Sciatic nerve (tissue), 2 donors: Measurements from ENCODE around the gene LSM14A. TPM values are rescaled to one million over a fixed set of nuclear protein-coding genes. Genes with fewer than 3 reads are reported as not detected.

Experiments
- ATAC-seq: fragments of 200-7000 bp; cut with Tn5 transposase; one replicate; pipeline ENCODE4 v1.9.1; 2020; ENCODE audit warnings: mild to moderate bottlenecking, moderate library complexity
- DNase-seq: peaks from one replicate; pipeline ENCODE4 v3.0.0-alpha.2; 2020; ENCODE audit warnings: low spot score
- intact Hi-C: fragments of 100-400 bp; cut with DNase I; formaldehyde crosslinking; loops from one replicate; pipeline ENCODE4 v1.14.2; 2022
- total RNA-seq: library from RNA; stranded (reverse); fragmentation: NEBNext Ultra II Directional; extraction: Animal tissue kit (Norgen Biotek cat#: 25700); gene quantifications from one replicate; pipeline ENCODE4 v1.2.1, GENCODE V29; 2021
- donor health status: DM: no; HTN: no; CAD: no.
- donor health status: DM: no; HTN: no; CAD: no.

Gene LSM14A
- total RNA-seq, 1 donor from 2014 or later, result 109 TPM

DNA sequence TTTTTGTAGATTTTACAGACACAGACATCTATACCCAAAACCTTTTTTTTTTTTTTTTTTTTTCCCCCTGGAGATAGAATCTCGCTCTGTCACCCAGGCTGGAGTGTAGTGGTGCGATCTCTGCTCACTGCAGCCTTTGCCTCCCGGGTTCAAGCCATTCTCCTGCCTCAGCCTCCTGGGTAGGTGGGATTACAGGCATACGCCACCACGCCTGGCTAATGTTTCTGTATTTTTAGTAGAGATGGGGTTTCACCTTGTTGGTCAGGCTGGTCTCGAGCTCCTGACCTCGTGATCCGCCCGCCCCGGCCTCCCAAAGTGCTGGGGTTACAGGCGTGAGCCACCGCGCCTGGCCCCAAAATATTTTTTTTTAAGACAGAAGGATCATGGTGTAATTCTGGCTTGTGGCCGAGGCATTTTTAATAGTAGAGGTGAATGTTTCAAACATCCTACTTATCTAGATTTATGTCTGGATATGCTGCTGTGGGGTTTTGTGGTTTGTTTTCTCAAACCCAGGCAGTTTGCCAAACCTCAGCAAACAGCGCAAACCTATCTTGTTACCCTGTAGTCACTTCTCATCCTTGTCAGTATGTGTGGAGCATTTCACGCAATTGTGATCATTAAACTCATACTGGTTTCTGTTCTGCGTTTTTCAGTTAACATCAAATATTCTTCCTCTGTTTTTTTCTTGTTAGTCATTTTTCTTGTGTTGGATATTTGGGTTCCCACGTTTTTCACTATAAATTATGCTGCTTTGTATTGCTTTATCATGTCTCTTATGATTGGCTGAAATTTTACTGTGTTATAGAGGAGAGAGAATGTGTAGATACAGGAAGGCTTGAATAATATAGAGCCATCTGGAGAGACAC lies 45.9 kb downstream of the LSM14A start:
- intact Hi-C loops, result no loop called here
- ATAC-seq, result peak; percentile 84
- no peak for DNase-seq

- intact Hi-C loops, result no loop called here
- ATAC-seq, result no peak
- DNase-seq, result no peak
Measured at GRCh38 chr19:34218818-34219164, 46.5 kb downstream of the LSM14A start.

- intact Hi-C loops, result no loop called here
- DNase-seq, result peak; percentile 73
- no peak for ATAC-seq
Measured at GRCh38 chr19:34220472-34221063, 48.3 kb downstream of the LSM14A start.

- no peak for DNase-seq
- intact Hi-C loops, result no loop called here
Measured at GRCh38 chr19:34222386-34222785, 50.1 kb downstream of the LSM14A start.

GRCh38 chr19:34224996-34225658 lies 52.8 kb downstream of the LSM14A start:
- intact Hi-C loops, result no loop called here
- DNase-seq (no peak), ATAC-seq (no peak)

More at GRCh38 chr19:34222386-34222785, 50.1 kb downstream of the LSM14A start:
- ATAC-seq, result no peak

DNA sequence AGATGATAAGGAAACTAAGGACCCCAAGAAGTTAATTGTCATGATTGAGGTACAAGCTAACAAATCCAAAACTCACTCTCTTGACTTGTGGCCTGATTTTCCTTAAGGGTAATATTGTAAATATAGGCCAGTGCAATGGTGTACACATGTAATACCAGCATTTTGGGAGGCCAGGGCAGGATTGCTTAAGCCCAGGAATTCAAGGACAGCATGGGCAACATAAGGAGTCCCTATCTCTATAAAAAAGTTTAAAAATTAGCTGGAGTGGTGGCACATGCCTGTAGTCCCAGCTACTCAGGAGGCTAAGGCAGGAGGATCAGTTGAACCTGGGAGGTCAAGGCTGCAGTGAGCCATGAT lies 53.3 kb downstream of the LSM14A start:
- ATAC-seq, result no peak
- DNase-seq, result no peak
- intact Hi-C loops, result no loop called here

DNA sequence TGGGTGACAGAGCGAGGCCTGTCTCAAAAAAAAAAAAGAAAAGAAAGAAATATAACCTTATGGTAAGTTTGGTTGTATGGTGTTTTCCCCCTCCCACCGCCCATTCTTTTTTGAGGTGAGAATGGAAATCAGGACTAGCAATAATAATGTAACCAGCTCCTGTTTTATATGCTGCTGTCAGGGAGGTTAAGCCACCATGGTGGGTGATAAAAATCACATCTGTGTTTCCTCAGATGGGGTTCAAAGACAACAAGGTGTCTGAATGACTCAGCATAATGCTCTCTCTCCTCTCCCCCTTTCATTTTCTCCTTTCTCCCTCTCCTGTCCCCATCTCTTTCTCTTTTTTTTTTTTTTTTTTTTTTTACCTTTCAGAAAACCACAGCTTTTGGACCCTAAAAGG lies 53.7 kb downstream of the LSM14A start:
- intact Hi-C loops, result no loop called here
- no peak for ATAC-seq
- no peak for DNase-seq

DNA sequence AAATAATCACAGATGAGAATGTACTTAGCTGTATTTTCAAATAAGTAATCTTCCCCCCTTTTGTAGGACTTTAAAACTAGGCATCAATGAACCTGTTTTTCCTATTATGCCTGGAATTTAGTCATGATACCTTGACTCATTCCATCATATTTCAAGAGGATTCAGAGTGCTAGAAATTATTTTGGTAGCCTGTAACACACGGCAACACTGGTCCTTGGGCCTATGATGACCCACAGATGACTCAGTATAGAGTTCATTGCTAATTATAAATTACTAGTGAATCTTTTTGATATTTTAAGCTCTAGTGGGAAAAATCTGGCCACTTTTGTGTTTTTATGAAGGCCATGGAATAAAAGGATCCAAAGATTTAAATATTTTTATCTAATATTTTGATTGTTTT lies 56.0 kb downstream of the LSM14A start:
- intact Hi-C loops, result no loop called here
- DNase-seq, result no peak
- ATAC-seq, result no peak

- intact Hi-C loops, result no loop called here
- ATAC-seq (no peak), DNase-seq (no peak)
Measured at GRCh38 chr19:34228762-34229161, 56.5 kb downstream of the LSM14A start.

DNA sequence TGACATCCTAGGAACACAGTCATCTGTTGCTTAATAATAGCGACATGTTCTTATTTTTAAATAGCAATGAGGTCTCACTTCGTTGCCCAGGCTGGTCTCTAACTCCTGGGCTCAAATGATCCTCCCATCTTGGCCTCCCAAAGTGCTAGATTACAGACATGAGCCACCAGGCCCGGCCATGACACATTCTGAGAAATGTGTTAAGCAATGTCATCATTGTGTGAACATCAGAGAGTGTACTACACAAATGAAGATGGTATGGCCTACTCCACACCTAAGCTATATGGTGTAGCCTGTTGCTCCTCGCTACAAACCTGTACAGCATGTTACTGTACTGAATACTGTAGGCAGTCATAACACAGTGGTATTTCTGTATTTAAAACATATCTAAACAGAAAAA lies 57.4 kb downstream of the LSM14A start:
- ATAC-seq, result no peak
- no peak for DNase-seq
- intact Hi-C loops, result loop anchor here (10.0 kb wide), 1 partner anchor 105 kb away; no protein-coding TSS in a partner anchor

GRCh38 chr19:34230820-34231219 lies 58.5 kb downstream of the LSM14A start:
- intact Hi-C loops, result loop anchor here (10.0 kb wide), 1 partner anchor 104 kb away; no protein-coding TSS in a partner anchor
- DNase-seq (no peak), ATAC-seq (no peak)

DNA sequence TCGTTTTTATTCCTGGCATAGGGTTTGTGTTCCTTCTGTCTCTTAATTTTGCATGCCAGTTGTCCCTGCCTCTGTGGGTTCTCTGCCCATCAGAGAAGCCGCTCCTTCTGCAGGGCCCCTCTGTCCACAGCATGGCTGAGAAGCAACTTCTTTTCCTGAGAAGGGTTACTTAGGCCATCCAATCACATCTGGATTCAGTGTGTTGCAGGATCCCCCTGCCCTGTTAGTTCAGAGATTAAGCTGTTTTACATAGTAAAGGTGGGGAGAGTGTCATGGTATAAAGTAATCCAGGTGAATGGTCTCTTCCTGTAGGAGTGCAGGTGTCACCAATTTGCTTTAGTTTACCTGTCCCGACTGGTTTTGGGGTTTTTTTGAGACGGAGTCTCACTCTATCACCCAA lies 59.1 kb downstream of the LSM14A start:
- intact Hi-C loops, result loop anchor here (10.0 kb wide), 1 partner anchor 103 kb away; no protein-coding TSS in a partner anchor
- no peak for ATAC-seq
- no peak for DNase-seq

GRCh38 chr19:34232566-34233481 lies 60.5 kb downstream of the LSM14A start:
- ATAC-seq (peak; percentile 93), DNase-seq (peak; percentile 83)
- intact Hi-C loops, result loop anchor here (10.0 kb wide), 1 partner anchor 102 kb away; no protein-coding TSS in a partner anchor

DNA sequence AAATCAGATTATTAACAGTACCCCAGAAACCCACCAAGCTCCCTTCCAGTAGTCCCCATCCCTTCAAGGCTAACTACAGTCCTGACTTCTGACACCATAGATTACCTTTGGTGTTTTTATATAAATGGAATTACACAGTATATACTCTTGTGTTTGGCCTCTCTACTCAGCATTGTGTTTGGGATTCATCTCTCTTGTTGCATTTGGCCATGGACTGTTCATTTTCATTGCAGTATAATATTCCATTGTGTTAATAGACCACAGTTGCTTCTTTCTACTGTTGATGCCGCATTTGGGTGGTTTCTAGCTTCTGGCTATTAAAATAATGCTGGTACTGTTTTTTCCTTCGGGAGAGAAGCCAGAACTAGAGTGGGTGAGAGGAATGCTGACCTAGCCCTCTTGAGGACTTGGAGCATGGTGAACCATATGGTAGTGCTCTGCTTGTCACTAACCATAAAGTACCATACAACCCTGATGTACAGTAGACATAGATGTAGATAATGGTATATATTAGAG lies 63.2 kb downstream of the LSM14A start:
- intact Hi-C loops, result loop anchor here (5.0 to 10.0 kb wide), 2 partner anchors 99 to 1032 kb away; partner anchors contain the start of gene USF2
- DNase-seq, result no peak
- ATAC-seq, result no peak

GRCh38 chr19:34236035-34236987 lies 64.0 kb downstream of the LSM14A start:
- ATAC-seq, result peak; percentile 31
- intact Hi-C loops, result loop anchor here (5.0 to 10.0 kb wide), 2 partner anchors 98 to 1031 kb away; partner anchors contain the start of gene USF2
- DNase-seq, result no peak

DNA sequence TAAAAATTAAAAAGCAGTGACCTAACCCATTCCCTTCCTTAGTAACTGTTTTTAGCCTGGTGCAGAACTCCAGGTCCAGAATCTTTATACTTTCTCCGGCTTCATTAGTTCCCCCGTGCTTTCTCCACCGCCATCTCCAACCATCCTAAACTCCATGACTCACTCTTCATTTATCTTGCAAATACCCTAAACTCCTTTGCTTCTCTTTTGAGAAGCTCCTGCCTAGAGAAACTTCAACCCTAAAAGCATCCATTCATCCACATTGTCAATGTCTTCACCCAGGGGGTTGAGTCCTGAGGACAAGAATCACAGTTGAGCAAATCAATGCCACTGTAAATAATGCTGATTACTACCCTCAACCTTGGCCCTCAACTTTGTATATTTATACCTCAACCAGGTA lies 65.0 kb downstream of the LSM14A start:
- no peak for DNase-seq
- no peak for ATAC-seq
- intact Hi-C loops, result loop anchor here (5.0 to 10.0 kb wide), 2 partner anchors 98 to 1030 kb away; partner anchors contain the start of gene USF2

GRCh38 chr19:34237939-34238338 lies 65.6 kb downstream of the LSM14A start:
- no peak for ATAC-seq
- intact Hi-C loops, result loop anchor here (5.0 to 10.0 kb wide), 2 partner anchors 97 to 1029 kb away; partner anchors contain the start of gene USF2
- DNase-seq, result no peak
